BJ (cell line): ENCODE results near the gene RBPJ. TPM values are rescaled to one million over a fixed set of nuclear protein-coding genes. Genes with fewer than 3 reads are reported as not detected.

ENCODE experiments used
- CTCF ChIA-PET: fragments of 350-600 bp; formaldehyde crosslinking; extraction: SDS; loops from one replicate; lab custom pipeline; 2021; ENCODE audit warnings: antibody characterized with exemption, inconsistent platforms; lab: Yijun Ruan, JAX
- POLR2A ChIA-PET: fragments of 300-600 bp; sonication (Branson Sonifier 250); formaldehyde crosslinking; extraction: SDS; loops from one replicate; lab custom pipeline; 2021; ENCODE audit warnings: antibody characterized with exemption; lab: Charles Lee
- DNase-seq: peaks from one replicate; pipeline ENCODE4 v3.0.0-alpha.2; 2011; ENCODE audit warnings: low read depth
- H3K27me3 ChIP-seq: 2 replicates; pipeline ENCODE4 v1.6.0; 2011; ENCODE audit warnings: low read length; ENCODE audit not compliant: control insufficient read depth, insufficient read depth
- H3K36me3 ChIP-seq: 2 replicates; pipeline ENCODE4 v1.5.1; 2011; ENCODE audit warnings: low read length; ENCODE audit not compliant: control insufficient read depth, insufficient read depth
- H3K4me3 ChIP-seq: 2 replicates; pipeline ENCODE4 v1.5.1; 2011; ENCODE audit warnings: low read depth, mild to moderate bottlenecking, control low read depth, low read length
- polyA plus RNA-seq: library from polyadenylated mRNA; depleted of rRNA; stranded (reverse); fragments of >200 nt; gene quantifications from 2 replicates; pipeline ENCODE4 v1.2.3, GENCODE V29; 2011
- TF ChIP-seq, protein P1 (sequence below): IDR thresholded peaks from 2 replicates; pipeline ENCODE4 v1.5.1; 2011; ENCODE audit warnings: low read depth, mild to moderate bottlenecking, control low read depth, inconsistent platforms, low read length, moderate library complexity; ENCODE audit not compliant: insufficient read depth

Gene RBPJ
- polyA plus RNA-seq, 1 experiment, result 31.6 TPM

DNA sequence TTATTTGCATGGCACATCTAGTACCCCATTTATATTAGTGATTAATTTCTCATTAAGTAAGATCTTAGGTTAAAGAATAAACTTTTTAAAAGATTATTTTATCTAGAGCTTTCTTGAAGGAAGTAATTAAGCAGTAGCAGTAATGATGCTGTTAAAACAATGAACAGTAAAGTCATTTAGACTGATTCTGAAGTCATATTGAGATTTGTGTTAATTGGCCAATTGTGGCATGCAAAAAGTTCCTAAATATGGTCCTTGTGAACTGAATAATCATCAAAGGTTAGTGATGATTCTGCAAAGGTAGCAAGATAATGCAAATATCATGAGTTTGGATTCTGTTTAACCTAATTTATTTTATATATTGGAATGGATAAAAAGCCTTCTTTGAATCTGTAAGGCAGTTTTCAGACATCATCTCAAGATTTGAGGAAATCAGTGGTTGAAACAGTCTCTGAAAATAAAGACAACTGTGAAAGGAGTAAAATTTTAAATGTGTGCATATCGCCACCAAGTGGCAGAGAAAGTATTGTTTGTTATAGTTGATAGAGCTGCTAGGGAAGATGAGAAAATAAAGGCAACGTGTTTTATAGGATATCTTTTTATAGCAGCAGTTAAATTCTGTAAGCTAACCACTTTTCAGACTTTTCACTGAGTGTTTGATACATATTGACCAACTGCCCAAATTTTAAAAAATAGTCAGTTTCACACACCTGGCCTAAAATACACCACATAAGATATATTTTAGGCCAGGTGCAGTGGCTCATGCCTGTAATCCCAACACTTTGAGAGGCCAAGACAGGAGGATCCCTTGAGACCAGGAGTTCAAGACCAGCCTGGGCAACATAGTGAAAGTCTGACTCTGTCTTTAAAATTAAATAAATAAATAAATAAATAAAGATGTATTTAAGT is 89.8 kb downstream of the RBPJ start:
- TF ChIP-seq, protein P1, sequence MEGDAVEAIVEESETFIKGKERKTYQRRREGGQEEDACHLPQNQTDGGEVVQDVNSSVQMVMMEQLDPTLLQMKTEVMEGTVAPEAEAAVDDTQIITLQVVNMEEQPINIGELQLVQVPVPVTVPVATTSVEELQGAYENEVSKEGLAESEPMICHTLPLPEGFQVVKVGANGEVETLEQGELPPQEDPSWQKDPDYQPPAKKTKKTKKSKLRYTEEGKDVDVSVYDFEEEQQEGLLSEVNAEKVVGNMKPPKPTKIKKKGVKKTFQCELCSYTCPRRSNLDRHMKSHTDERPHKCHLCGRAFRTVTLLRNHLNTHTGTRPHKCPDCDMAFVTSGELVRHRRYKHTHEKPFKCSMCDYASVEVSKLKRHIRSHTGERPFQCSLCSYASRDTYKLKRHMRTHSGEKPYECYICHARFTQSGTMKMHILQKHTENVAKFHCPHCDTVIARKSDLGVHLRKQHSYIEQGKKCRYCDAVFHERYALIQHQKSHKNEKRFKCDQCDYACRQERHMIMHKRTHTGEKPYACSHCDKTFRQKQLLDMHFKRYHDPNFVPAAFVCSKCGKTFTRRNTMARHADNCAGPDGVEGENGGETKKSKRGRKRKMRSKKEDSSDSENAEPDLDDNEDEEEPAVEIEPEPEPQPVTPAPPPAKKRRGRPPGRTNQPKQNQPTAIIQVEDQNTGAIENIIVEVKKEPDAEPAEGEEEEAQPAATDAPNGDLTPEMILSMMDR, result peak; percentile 54
- H3K4me3 ChIP-seq, result no peak overlapping the region
- peak; percentile 15 for DNase-seq
- POLR2A ChIA-PET, result no interaction called here
- H3K27me3 ChIP-seq, result no peaks in the 10 kb centered on the region
- no peaks in the 10 kb centered on the region for H3K36me3 ChIP-seq
- CTCF ChIA-PET, result interaction anchor here (0.9 to 9.2 kb wide), 13 partner anchors 10 to 422 kb away, joined by 3 to 76 read pairs (median 5); no protein-coding TSS in a partner anchor

DNA sequence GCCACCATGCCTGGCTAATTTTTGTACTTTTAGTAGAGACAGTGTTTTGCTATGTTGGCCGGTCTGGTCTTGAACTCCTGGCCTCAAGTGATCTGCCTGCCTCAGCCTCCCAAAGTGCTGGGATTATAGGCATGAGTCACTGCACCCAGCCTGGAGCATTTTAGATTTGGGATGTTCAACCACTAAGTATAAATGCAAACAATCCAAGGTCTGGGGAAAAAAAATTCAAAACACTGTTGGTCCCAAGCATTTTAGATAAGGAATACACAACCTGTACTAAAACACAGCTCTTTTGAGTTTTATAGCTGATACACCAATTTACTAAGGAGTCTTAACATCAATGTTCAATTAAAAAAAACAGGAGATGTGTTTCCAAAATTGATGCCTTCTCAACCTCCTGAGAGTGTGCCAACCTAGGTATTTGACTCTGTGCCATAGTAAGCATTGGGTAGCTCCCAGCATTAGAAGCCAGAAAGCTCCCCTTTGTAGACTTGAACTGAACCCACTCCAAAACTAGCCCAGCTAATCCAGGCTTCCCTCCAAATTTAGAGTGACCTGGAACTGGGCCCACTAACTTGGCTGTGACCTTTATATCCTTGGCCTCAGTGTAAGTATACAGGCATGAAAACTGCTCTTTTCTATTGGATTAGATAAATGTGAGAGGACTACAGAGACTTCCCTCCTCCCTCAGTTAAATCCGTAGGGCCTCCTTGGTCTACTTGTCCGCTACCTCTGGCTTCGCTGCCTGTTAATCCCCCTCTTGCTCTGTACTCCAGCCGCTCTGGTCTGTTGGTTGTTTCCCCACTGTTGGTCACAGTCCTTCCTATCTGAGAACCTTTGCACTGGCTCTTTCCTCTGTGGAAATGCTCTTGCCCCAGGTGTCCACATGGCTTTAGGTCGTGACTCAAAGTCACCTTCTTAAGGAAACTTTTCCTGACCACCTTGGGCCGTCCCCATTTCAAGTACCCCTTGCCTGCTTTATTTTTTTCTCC is 91.9 kb downstream of the RBPJ start:
- H3K36me3 ChIP-seq, result no peaks in the 10 kb centered on the region
- CTCF ChIA-PET, result interaction anchor here (0.6 to 6.5 kb wide), 4 partner anchors 82 to 589 kb away, joined by 3 to 33 read pairs (median 5); no protein-coding TSS in a partner anchor
- DNase-seq, result no peak
- POLR2A ChIA-PET, result no interaction called here
- TF ChIP-seq, protein P1, result no peak
- no peak overlapping the region for H3K4me3 ChIP-seq
- H3K27me3 ChIP-seq, result no peaks in the 10 kb centered on the region

DNA sequence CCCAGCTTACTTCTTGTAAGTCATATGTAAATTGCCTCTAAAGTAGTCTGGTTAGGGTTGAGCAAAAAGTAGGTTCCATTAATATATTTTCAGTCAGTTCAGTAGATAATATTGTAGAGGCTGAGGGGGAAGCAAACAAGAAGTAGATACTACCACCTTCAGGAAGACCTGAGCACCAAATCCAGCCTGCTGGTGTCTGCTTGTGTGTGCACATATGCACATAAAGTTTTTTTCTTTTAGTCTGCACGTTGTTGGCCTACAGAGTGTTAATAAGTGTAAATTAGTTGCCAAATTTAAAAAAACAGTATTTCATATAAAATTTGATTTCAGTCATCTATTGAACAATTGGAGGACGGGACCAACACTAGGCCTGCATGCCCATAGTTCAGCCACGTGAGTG is 92.8 kb downstream of the RBPJ start:
- DNase-seq, result no peak
- Histone ChIP-seq H3K4me3 (no peak overlapping the region), H3K27me3 (no peaks in the 10 kb centered on the region), H3K36me3 (no peaks in the 10 kb centered on the region)
- POLR2A ChIA-PET, result no interaction called here
- CTCF ChIA-PET, result interaction anchor here (0.5 to 6.5 kb wide), 3 partner anchors 384 to 426 kb away, joined by 3 to 33 read pairs (median 6); no protein-coding TSS in a partner anchor
- TF ChIP-seq, protein P1, result no peak

DNA sequence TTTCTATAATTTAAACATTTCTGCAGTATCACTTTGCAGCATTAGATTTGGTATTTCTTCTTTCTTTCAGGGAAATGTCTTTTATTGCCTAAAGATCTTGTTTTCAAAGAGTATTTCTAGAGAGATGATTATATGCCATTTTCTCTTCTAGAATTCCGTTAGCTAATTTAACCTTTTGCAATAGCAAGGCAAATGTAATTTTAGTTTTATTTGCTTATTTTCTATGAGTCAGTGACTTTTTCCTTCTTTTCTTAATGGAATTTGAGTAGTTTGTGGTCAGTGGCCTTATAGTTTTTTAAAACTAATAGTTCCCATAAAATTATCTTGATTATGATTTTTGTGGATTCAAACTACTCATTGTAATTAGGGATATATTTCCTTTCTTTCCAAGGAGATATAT is 97.3 kb downstream of the RBPJ start:
- H3K36me3 ChIP-seq, result no peaks in the 10 kb centered on the region
- ChIA-PET POLR2A (no interaction called here), CTCF (interaction anchor here (0.6 to 1.5 kb wide), 7 partner anchors 10 to 424 kb away, joined by 3 to 5 read pairs (median 3); no protein-coding TSS in a partner anchor)
- H3K4me3 ChIP-seq, result no peak overlapping the region
- no peaks in the 10 kb centered on the region for H3K27me3 ChIP-seq
- DNase-seq, result no peak
- TF ChIP-seq, protein P1, result no peak
